Measurements from ENCODE around the gene CAMK1. TPM values are rescaled to one million over a fixed set of nuclear protein-coding genes. Genes with fewer than 3 reads are reported as not detected.
"Not testable (repeated sequence)": the region's sequence is repeated elsewhere in the genome, so short reads cannot be mapped to it uniquely, and the experiment has no call there.

The CAMK1 gene
- polyA plus RNA-seq, 1 experiment: 26.8 TPM

DNA sequence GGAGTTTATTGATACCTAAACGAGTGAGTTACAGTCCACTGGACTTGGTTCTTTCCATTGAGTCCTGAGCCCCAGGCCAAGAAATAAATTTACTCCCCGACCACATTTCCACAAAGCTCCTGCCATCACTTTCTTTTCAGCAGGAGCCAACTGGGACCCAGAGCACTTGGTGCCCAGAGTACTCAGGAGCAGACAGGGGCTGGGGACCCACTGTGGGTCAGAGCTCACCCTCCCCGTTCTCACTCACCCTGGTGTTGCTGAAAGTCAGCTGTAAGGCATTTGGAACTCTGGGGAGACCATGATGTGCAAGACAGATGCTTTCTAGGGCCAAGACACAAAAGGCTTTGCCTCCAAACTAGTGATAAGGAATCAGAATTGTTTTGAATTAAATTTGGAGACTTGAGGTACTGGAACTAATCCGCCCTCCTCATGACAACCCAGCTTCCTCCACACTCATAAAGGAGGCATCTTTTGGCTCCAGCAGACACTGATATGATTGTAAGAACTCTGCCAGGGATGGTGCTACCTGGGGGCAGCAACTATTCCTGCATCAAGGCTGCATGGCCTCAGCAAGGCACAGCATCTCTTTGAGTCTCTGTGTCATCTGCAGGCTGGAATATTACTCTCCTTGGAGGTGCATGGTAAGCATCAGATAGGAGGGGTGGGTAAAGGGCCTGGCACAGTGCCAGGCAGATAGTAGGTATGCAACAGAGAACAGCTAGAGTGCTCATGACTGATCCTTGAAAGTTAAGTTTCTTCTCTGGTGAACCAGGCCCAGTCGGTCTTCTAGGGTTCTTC is 7.3 kb upstream of the CAMK1 start:
- DNase-seq (ENCODE audit: low read depth, low spot score): no peak
- H3K27ac ChIP-seq (ENCODE audit: low read depth, low read length): no peak overlapping the region
- CTCF ChIA-PET: no interaction called here
- POLR2A ChIA-PET: interaction anchor here (0.8 kb wide), 1 partner anchor 16 kb away, joined by 8 read pairs; the partner anchor contains the start of gene ARPC4
- no peak overlapping the region for H3K4me3 ChIP-seq (ENCODE audit: low read depth, low read length)
- no peak for TF ChIP-seq CTCF (IDR thresholded peaks at IDR 0.05; ENCODE audit: low read depth, low read length)
- no peaks in the 10 kb centered on the region for H3K9me3 ChIP-seq (ENCODE audit: control insufficient read depth, insufficient read depth, low read length)
- no peaks in the 10 kb centered on the region for H3K27me3 ChIP-seq (ENCODE audit: control insufficient read depth, insufficient read depth, low read length)

- POLR2A ChIA-PET; H3K27me3 ChIP-seq (ENCODE audit: control insufficient read depth, insufficient read depth, low read length); H3K4me3 ChIP-seq (ENCODE audit: low read depth, low read length); DNase-seq (ENCODE audit: low read depth, low spot score); H3K9me3 ChIP-seq (ENCODE audit: control insufficient read depth, insufficient read depth, low read length); H3K27ac ChIP-seq (ENCODE audit: low read depth, low read length): not testable (repeated sequence)
- CTCF ChIA-PET: interaction anchor here (0.7 kb wide), 1 partner anchor 210 kb away, joined by 5 read pairs; no protein-coding TSS in a partner anchor
Observed at GRCh38 chr3:9771007-9771406, 1.3 kb upstream of the CAMK1 start.

GRCh38 chr3:9770276-9770812 is 597 bp upstream of the CAMK1 start:
- H3K27ac ChIP-seq (ENCODE audit: low read depth, low read length): no peak overlapping the region
- peak overlapping the region; percentile 67 for H3K4me3 ChIP-seq (ENCODE audit: low read depth, low read length)
- ChIA-PET POLR2A (interaction anchor here (0.8 kb wide), 1 partner anchor 20 kb away, joined by 4 read pairs; the partner anchor contains the start of gene OGG1), CTCF (no interaction called here)
- DNase-seq (ENCODE audit: low read depth, low spot score): no peak
- no peaks in the 10 kb centered on the region for H3K27me3 ChIP-seq (ENCODE audit: control insufficient read depth, insufficient read depth, low read length)
- H3K9me3 ChIP-seq (ENCODE audit: control insufficient read depth, insufficient read depth, low read length): no peaks in the 10 kb centered on the region
- no peak for TF ChIP-seq CTCF (IDR thresholded peaks at IDR 0.05; ENCODE audit: low read depth, low read length)

DNA sequence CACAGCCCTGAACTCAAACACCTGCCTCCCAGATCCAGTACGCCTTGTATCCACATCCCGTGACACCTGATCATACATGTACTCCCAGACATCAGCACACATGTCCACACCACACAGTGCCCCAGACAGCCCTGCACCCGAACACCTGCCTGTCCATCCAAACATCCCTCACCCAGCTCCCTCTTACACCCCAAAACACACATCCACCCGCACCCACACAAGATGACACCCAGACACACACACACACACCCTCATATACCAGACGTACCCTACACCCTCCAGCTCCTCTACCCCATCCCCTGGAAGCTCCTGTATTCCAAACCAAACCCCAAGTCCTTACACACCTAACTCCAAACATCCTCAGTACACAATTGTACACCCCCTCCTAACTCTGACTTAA is 735 bp downstream of the CAMK1 start:
- no peaks in the 10 kb centered on the region for H3K27me3 ChIP-seq (ENCODE audit: control insufficient read depth, insufficient read depth, low read length)
- no peaks in the 10 kb centered on the region for H3K9me3 ChIP-seq (ENCODE audit: control insufficient read depth, insufficient read depth, low read length)
- TF ChIP-seq CTCF (IDR thresholded peaks at IDR 0.05; ENCODE audit: low read depth, low read length): no peak
- ChIA-PET CTCF (interaction anchor here (1.0 kb wide), 1 partner anchor 53 kb away, joined by 3 read pairs; no protein-coding TSS in a partner anchor), POLR2A (interaction anchor here (0.5 to 1.5 kb wide), 3 partner anchors 13 to 309 kb away, joined by 3 to 7 read pairs (median 5); partner anchors contain the start of genes ARPC4 and TADA3)
- no peak overlapping the region for H3K27ac ChIP-seq (ENCODE audit: low read depth, low read length)
- no peak for DNase-seq (ENCODE audit: low read depth, low spot score)
- H3K4me3 ChIP-seq (ENCODE audit: low read depth, low read length): peak overlapping the region; percentile 67

GRCh38 chr3:9768141-9768775 is 1.5 kb downstream of the CAMK1 start:
- DNase-seq (ENCODE audit: low read depth, low spot score): no peak
- ChIA-PET POLR2A (interaction anchor here (1.5 kb wide), 2 partner anchors 12 to 24 kb away, joined by 5 to 7 read pairs; partner anchors contain the start of genes ARPC4 and TADA3), CTCF (interaction anchor here (1.0 kb wide), 1 partner anchor 52 kb away, joined by 3 read pairs; no protein-coding TSS in a partner anchor)
- Histone ChIP-seq H3K27ac (ENCODE audit: low read depth, low read length) (no peak overlapping the region), H3K27me3 (ENCODE audit: control insufficient read depth, insufficient read depth, low read length) (no peaks in the 10 kb centered on the region), H3K9me3 (ENCODE audit: control insufficient read depth, insufficient read depth, low read length) (no peaks in the 10 kb centered on the region), H3K4me3 (ENCODE audit: low read depth, low read length) (no peak overlapping the region)
- no peak for TF ChIP-seq CTCF (IDR thresholded peaks at IDR 0.05; ENCODE audit: low read depth, low read length)
